K562 (cell line): ENCODE results near the gene NDUFV2. TPM values are rescaled to one million over a fixed set of nuclear protein-coding genes. Genes with fewer than 3 reads are reported as not detected.

Experiments used
- ATF3 ChIP-seq, 2 experiments: fragments of 450-650 bp in 1 of 2; sonication (generic) in 1 of 2; formaldehyde crosslinking in 1 of 2; IDR thresholded peaks in 1 of 2; conservative IDR thresholded peaks in 1 of 2; 2 replicates each; pipeline versions ENCODE4 v1.6.1 to v1.8.1; 2016 to 2023; ENCODE audit warnings: mild to moderate bottlenecking in 2 of 2, moderate library complexity in 2 of 2, inconsistent platforms in 1 of 2, missing genetic modification reagents in 1 of 2
- ATF7 ChIP-seq: fragments of 450-650 bp; IDR thresholded peaks from 2 replicates; pipeline ENCODE4 v1.7.1; 2014; ENCODE audit warnings: mild to moderate bottlenecking, moderate library complexity
- BCL6 ChIP-seq: fragments of 250-450 bp; sonication (Bioruptor Pico); IDR thresholded peaks from 2 replicates; pipeline ENCODE4 v1.4.0; 2020
- CEBPB ChIP-seq: fragments of 450-650 bp; IDR thresholded peaks from 2 replicates; pipeline ENCODE4 v1.6.1; 2016; ENCODE audit warnings: missing genetic modification characterization, missing compliant biosample characterization
- CEBPG ChIP-seq, 3 experiments: fragments of 200-800 bp in 1 of 3; sonication (Bioruptor generic) in 1 of 3; sonication (generic) in 1 of 3; formaldehyde crosslinking in 1 of 3; IDR thresholded peaks in 2 of 3; conservative IDR thresholded peaks in 1 of 3; 2 replicates each; pipeline versions ENCODE4 v1.6.1 to v1.8.0; 2016 to 2022; ENCODE audit warnings: missing compliant biosample characterization in 2 of 3, missing genetic modification characterization in 2 of 3, mild to moderate bottlenecking in 1 of 3, missing genetic modification reagents in 1 of 3
- EP300 ChIP-seq: IDR thresholded peaks from 2 replicates; pipeline ENCODE4 v1.6.1; 2012; ENCODE audit warnings: low read length, improper control_type of control experiment
- FOS ChIP-seq: IDR thresholded peaks from 3 replicates; pipeline ENCODE4 v1.6.1; 2011; ENCODE audit not compliant: insufficient read length; ENCODE audit errors: extremely low read depth
- FOSL1 ChIP-seq: fragments of 200-800 bp; sonication (Bioruptor generic); conservative IDR thresholded peaks from 2 replicates; pipeline ENCODE4 v1.6.1; 2016; ENCODE audit warnings: missing genetic modification characterization, missing compliant biosample characterization
- IRF2 ChIP-seq: sonication (generic); formaldehyde crosslinking; IDR thresholded peaks from 2 replicates; pipeline ENCODE4 v1.8.1; 2022; ENCODE audit warnings: mild to moderate bottlenecking, missing genetic modification reagents
- JUND ChIP-seq, 2 experiments: IDR thresholded peaks; 2 replicates in 1 of 2; 3 replicates in 1 of 2; pipeline ENCODE4 v1.6.1; 2011; ENCODE audit warnings: borderline replicate concordance in 2 of 2, low read depth in 2 of 2, low read length in 2 of 2, improper control_type of control experiment in 1 of 2, missing biosample characterization in 1 of 2, missing genetic modification characterization in 1 of 2, missing genetic modification reagents in 1 of 2
- MAZ ChIP-seq, 2 experiments: fragments of 450-650 bp in 1 of 2; sonication (generic) in 1 of 2; formaldehyde crosslinking; IDR thresholded peaks in 1 of 2; conservative IDR thresholded peaks in 1 of 2; 2 replicates each; pipeline versions ENCODE4 v1.4.0 to v1.5.0; 2020; ENCODE audit warnings: mild to moderate bottlenecking in 1 of 2, missing genetic modification reagents in 1 of 2
- MYC ChIP-seq, 2 experiments: fragments of 250-450 bp in 1 of 2; sonication (Bioruptor Pico) in 1 of 2; IDR thresholded peaks; 2 replicates each; pipeline versions ENCODE4 v1.5.1 to v1.6.1; 2012 to 2021; ENCODE audit warnings: low read depth in 2 of 2, borderline replicate concordance in 1 of 2, improper control_type of control experiment in 1 of 2, low read length in 1 of 2, mild to moderate bottlenecking in 1 of 2, moderate library complexity in 1 of 2
- NFE2 ChIP-seq: IDR thresholded peaks from 2 replicates; pipeline ENCODE4 v1.6.1; 2014; ENCODE audit warnings: antibody characterized with exemption, low read depth
- RAD51 ChIP-seq: fragments of 450-650 bp; IDR thresholded peaks from 2 replicates; pipeline ENCODE4 v1.7.1; 2016; ENCODE audit warnings: low read depth, mild to moderate bottlenecking, borderline replicate concordance
- RBM34 ChIP-seq: fragments of 200-400 bp; formaldehyde crosslinking; IDR thresholded peaks from 2 replicates; pipeline ENCODE4 v1.6.1; 2018; ENCODE audit warnings: low read length, borderline replicate concordance; ENCODE audit not compliant: insufficient read depth
- SMARCA4 ChIP-seq: fragments of 450-650 bp; IDR thresholded peaks from 2 replicates; pipeline ENCODE4 v1.6.1; 2016
- TEAD2 ChIP-seq: fragments of 450-650 bp; IDR thresholded peaks from 2 replicates; pipeline ENCODE4 v1.6.1; 2016; ENCODE audit warnings: missing genetic modification characterization, control low read depth, missing compliant biosample characterization
- TSHZ1 ChIP-seq: fragments of 250-450 bp; sonication (Bioruptor Pico); IDR thresholded peaks from 2 replicates; pipeline ENCODE4 v1.4.0; 2020; ENCODE audit warnings: mild to moderate bottlenecking, moderate library complexity
- ZHX1 ChIP-seq: fragments of 150-350 bp; conservative IDR thresholded peaks from 2 replicates; pipeline ENCODE4 v1.6.1; 2014; ENCODE audit warnings: low read length
- ZNF699 ChIP-seq: fragments of 250-450 bp; sonication (Bioruptor Pico); IDR thresholded peaks from 2 replicates; pipeline ENCODE4 v1.8.0; 2021; ENCODE audit warnings: mild to moderate bottlenecking, moderate library complexity; ENCODE audit not compliant: insufficient replicate concordance
- polyA plus RNA-seq, 8 experiments: library from polyadenylated mRNA; depleted of rRNA in 4 of 8; stranded (reverse) in 5 of 8; unstranded in 3 of 8; fragments of >200 nt; fragmentation: Nextera tagmentation in 2 of 8; fragmentation: Illumina TruSeq in 1 of 8; extraction: Ambion mirVana in 2 of 8; extraction: Trizol in 1 of 8; gene quantifications; 2 replicates each; pipeline versions ENCODE4 v1.2.1 to v1.2.3, GENCODE V29; 2011 to 2014; ENCODE audit warnings: inconsistent platforms in 1 of 8, missing spikeins in 1 of 8
- total RNA-seq, 7 experiments: library from RNA; depleted of rRNA in 6 of 7; stranded (reverse); fragments of >200 nt in 6 of 7; fragmentation: Illumina TruSeq in 2 of 7; extraction: Trizol in 2 of 7; gene quantifications; 2 replicates each; pipeline versions ENCODE4 v1.2.1 to v1.2.3, GENCODE V29; 2011 to 2021; ENCODE audit warnings: low replicate concordance in 1 of 7

The NDUFV2 gene
- total and polyA plus RNA-seq, 9 of the 15 experiments (the other 6 are each of a cell fraction or from before 2014, with no cell fraction given): 213 to 550 (median 384) TPM

- TF ChIP-seq ZHX1 (no peak), MYC (IDR thresholded peaks at IDR 0.05; ENCODE audit: low read depth, low read length) (peak; percentile 50; the same call in 1 of the 2 replicates), MYC (CRISPR knock-in tag; IDR thresholded peaks at IDR 0.05; ENCODE audit: borderline replicate concordance, low read depth) (no peak), EP300 (peak; percentile 18; the same call in 1 of the 2 replicates), TEAD2 (no peak), ZNF699 (no peak), RAD51 (no peak), FOSL1 (0 out of 2 replicates have a peak, but pooled peaks have one; percentile 15), ATF7 (0 out of 2 replicates have a peak, but pooled peaks have one; percentile 16), CEBPG (CRISPR knock-in tag; IDR thresholded peaks at IDR 0.05) (peak; percentile 47; the same call in 1 of the 2 replicates), CEBPG (tag; conservative IDR thresholded peaks at IDR 0.05 in 1 of 2, IDR thresholded peaks at IDR 0.05 in 1 of 2) (peak; percentile 53 to 82), ATF3 (IDR thresholded peaks at IDR 0.05) (peak; percentile 87), ATF3 (CRISPR knock-in tag; conservative IDR thresholded peaks at IDR 0.05) (no peak), FOS (no peak), SMARCA4 (peak; percentile 25; the same call in 1 of the 2 replicates), NFE2 (peak; percentile 62), TSHZ1 (no peak), BCL6 (CRISPR knock-in tag) (no peak), RBM34 (no peak), IRF2 (CRISPR knock-in tag) (no peak), JUND (IDR thresholded peaks at IDR 0.05; ENCODE audit: borderline replicate concordance, low read depth, low read length) (0 out of 2 replicates have a peak, but pooled peaks have one; percentile 27), JUND (tag; IDR thresholded peaks at IDR 0.05; ENCODE audit: borderline replicate concordance, low read depth, low read length) (no peak), CEBPB (tag) (peak; percentile 60; the same call in 1 of the 2 replicates), MAZ (CRISPR knock-in tag; conservative IDR thresholded peaks at IDR 0.05 in 1 of 2, IDR thresholded peaks at IDR 0.05 in 1 of 2) (peak in 1 of 2 experiments; percentile 28; a peak in 1 of 4 replicates)
Observed at GRCh38 chr18:9081940-9082339, 20.6 kb upstream of the NDUFV2 start (continued).
